ENCODE data around the gene FBXL13.

The FBXL13 gene

DNA sequence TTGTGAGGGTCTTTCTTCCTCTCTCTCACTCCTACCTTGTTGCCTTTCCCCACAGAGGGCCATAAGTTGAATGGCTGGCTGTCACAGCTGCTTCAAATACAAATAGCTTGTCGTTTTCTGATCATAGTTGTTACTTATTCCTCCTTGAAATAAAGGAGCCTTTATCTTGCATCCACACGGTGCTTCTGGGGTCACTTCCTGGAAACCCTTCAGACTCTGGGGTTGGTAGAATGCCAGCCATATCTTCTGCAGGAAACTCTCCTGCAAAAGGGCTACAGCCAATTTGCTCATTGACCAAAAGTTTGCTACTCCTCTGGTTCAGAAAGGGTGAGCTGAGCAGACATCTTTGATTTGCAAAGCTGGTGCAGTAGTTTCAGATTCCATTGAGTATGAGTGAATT is 255.4 kb downstream of the FBXL13 start:
- H3K9me2 ChIP-seq (ENCODE audit: low read depth, low read length) = no peaks in the 10 kb centered on the region
- no peaks in the 10 kb centered on the region for H3K4me1 ChIP-seq (ENCODE audit: insufficient read depth, low read length, severe bottlenecking)
- no peaks in the 10 kb centered on the region for H3K27me3 ChIP-seq (ENCODE audit: insufficient read depth, low read length)
- H4K20me1 ChIP-seq (ENCODE audit: insufficient read depth, low read length) = no peaks in the 10 kb centered on the region
- H3F3A ChIP-seq (ENCODE audit: insufficient read depth, low read length) = no peaks in the 10 kb centered on the region
- H3K9ac ChIP-seq (ENCODE audit: low read length) = no peak overlapping the region
- no peaks in the 10 kb centered on the region for H3K79me2 ChIP-seq (ENCODE audit: insufficient read depth, low read length)
- H3K36me3 ChIP-seq (ENCODE audit: insufficient read depth, low read length) = no peaks in the 10 kb centered on the region
- H3K4me3 ChIP-seq (ENCODE audit: low read depth, low read length, poor library complexity, severe bottlenecking) = no peak overlapping the region
- H3K4me2 ChIP-seq (ENCODE audit: low read length) = no peak overlapping the region
- H3K27ac ChIP-seq (ENCODE audit: low read depth, low read length, poor library complexity, severe bottlenecking) = no peak overlapping the region
- no peak overlapping the region for H2AFZ ChIP-seq (ENCODE audit: low read length)
- TF ChIP-seq EZH2 (IDR thresholded peaks at IDR 0.05; ENCODE audit: borderline replicate concordance, low read length) = no peak
- TF ChIP-seq, protein P1, sequence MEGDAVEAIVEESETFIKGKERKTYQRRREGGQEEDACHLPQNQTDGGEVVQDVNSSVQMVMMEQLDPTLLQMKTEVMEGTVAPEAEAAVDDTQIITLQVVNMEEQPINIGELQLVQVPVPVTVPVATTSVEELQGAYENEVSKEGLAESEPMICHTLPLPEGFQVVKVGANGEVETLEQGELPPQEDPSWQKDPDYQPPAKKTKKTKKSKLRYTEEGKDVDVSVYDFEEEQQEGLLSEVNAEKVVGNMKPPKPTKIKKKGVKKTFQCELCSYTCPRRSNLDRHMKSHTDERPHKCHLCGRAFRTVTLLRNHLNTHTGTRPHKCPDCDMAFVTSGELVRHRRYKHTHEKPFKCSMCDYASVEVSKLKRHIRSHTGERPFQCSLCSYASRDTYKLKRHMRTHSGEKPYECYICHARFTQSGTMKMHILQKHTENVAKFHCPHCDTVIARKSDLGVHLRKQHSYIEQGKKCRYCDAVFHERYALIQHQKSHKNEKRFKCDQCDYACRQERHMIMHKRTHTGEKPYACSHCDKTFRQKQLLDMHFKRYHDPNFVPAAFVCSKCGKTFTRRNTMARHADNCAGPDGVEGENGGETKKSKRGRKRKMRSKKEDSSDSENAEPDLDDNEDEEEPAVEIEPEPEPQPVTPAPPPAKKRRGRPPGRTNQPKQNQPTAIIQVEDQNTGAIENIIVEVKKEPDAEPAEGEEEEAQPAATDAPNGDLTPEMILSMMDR (IDR thresholded peaks at IDR 0.05; ENCODE audit: low read length) = no peak
- no peaks in the 10 kb centered on the region for H3K9me3 ChIP-seq (ENCODE audit: low read length)

DNA sequence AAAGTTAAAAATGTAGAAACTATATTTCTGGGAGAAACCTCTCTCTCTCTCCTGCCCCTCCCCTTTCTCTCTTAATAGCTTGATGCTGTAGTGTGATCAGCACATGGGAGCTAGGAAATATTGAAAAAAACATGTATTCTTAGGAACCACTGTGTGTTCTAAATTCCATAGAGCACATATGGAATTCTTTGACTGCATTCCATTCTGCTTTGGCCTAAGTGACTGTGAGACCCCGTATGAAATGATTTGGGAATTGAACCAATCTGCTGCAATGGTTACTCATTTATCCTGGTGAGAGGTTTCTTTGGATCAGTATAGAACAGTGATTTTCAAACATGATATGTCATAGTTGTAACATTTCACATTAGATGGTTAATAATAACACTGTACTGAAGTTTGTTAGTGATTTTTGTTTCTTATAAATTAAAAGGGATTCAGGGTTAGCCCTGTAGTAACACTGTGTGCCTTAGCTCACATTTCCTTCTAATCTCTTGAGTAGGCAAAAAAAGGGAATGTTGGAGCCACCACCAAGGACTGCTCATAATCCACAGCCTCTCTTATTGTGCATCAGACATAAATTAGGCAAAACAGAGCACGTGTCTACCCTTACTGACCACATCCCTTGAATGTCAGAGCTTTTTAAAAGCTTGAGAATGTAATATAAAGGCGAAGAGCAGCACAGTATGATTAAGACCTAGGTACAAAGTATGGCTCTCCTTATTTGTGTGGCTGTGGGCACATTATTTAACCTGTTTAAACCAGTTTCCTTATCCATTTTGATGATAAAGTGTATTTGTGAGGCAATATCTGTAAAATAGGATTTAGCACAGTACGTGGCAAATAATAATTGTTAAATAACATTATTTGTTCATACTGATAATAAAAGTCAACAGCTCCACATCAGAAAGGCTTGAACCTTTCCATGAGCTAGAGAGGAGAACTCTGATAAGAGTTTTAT is 256.7 kb downstream of the FBXL13 start:
- Histone ChIP-seq H3K9me3 (ENCODE audit: low read length) (no peaks in the 10 kb centered on the region), H3K27ac (ENCODE audit: low read depth, low read length, poor library complexity, severe bottlenecking) (no peak overlapping the region), H2AFZ (ENCODE audit: low read length) (no peak overlapping the region), H3K4me3 (ENCODE audit: low read depth, low read length, poor library complexity, severe bottlenecking) (no peak overlapping the region), H3K79me2 (ENCODE audit: insufficient read depth, low read length) (no peaks in the 10 kb centered on the region), H3K4me1 (ENCODE audit: insufficient read depth, low read length, severe bottlenecking) (no peaks in the 10 kb centered on the region), H4K20me1 (ENCODE audit: insufficient read depth, low read length) (no peaks in the 10 kb centered on the region), H3F3A (ENCODE audit: insufficient read depth, low read length) (no peaks in the 10 kb centered on the region), H3K9ac (ENCODE audit: low read length) (no peak overlapping the region), H3K36me3 (ENCODE audit: insufficient read depth, low read length) (no peaks in the 10 kb centered on the region), H3K9me2 (ENCODE audit: low read depth, low read length) (no peaks in the 10 kb centered on the region), H3K4me2 (ENCODE audit: low read length) (no peak overlapping the region), H3K27me3 (ENCODE audit: insufficient read depth, low read length) (no peaks in the 10 kb centered on the region)
- TF ChIP-seq, protein P1 (IDR thresholded peaks at IDR 0.05; ENCODE audit: low read length) = no peak
- no peak for TF ChIP-seq EZH2 (IDR thresholded peaks at IDR 0.05; ENCODE audit: borderline replicate concordance, low read length)

GRCh38 chr7:102814025-102814471 is 260.5 kb downstream of the FBXL13 start:
- Histone ChIP-seq H3K4me3 (ENCODE audit: low read depth, low read length, poor library complexity, severe bottlenecking) (no peak overlapping the region), H3F3A (ENCODE audit: insufficient read depth, low read length) (no peaks in the 10 kb centered on the region), H2AFZ (ENCODE audit: low read length) (no peak overlapping the region), H3K9me2 (ENCODE audit: low read depth, low read length) (no peaks in the 10 kb centered on the region), H3K36me3 (ENCODE audit: insufficient read depth, low read length) (no peaks in the 10 kb centered on the region), H3K9ac (ENCODE audit: low read length) (no peak overlapping the region), H3K27ac (ENCODE audit: low read depth, low read length, poor library complexity, severe bottlenecking) (no peak overlapping the region), H3K79me2 (ENCODE audit: insufficient read depth, low read length) (no peaks in the 10 kb centered on the region), H3K4me1 (ENCODE audit: insufficient read depth, low read length, severe bottlenecking) (no peaks in the 10 kb centered on the region), H3K9me3 (ENCODE audit: low read length) (no peaks in the 10 kb centered on the region), H3K27me3 (ENCODE audit: insufficient read depth, low read length) (no peaks in the 10 kb centered on the region), H3K4me2 (ENCODE audit: low read length) (no peak overlapping the region), H4K20me1 (ENCODE audit: insufficient read depth, low read length) (no peaks in the 10 kb centered on the region)
- TF ChIP-seq, protein P1 (IDR thresholded peaks at IDR 0.05; ENCODE audit: low read length) = no peak
